IMR-90 (cell line): Measurements from ENCODE around the gene PISD. TPM values are rescaled to one million over a fixed set of nuclear protein-coding genes. Genes with fewer than 3 reads are reported as not detected.

Experiments
- ATAC-seq: fragments of 200-7000 bp; cut with Tn5 transposase; 2 replicates; pipeline ENCODE4 v1.9.1; 2020; ENCODE audit warnings: low read depth, mild to moderate bottlenecking, moderate library complexity
- BruUV-seq: library from RNA; stranded (reverse); fragments of 400-500 nt; replicated peaks from 2 replicates; lab custom pipeline; 2021; lab: Mats Ljungman, UMichigan
- CTCF ChIA-PET: fragments of 300-600 bp; formaldehyde crosslinking; extraction: SDS; loops from one replicate; lab custom pipeline; 2021; ENCODE audit warnings: antibody characterized with exemption; lab: Yijun Ruan, JAX
- POLR2A ChIA-PET: fragments of 300-600 bp; sonication (Branson Sonifier 250); formaldehyde crosslinking; loops from one replicate; lab custom pipeline; 2022; ENCODE audit warnings: antibody characterized with exemption; ENCODE audit not compliant: unreplicated experiment; lab: Charles Lee
- DNase-seq: peaks from one replicate; pipeline ENCODE4 v3.0.0; 2013
- H2AFZ ChIP-seq: replicated peaks from 2 replicates; pipeline ENCODE3; 2013; ENCODE audit warnings: low read length, mild to moderate bottlenecking; ENCODE audit not compliant: poor library complexity
- H2AK5ac ChIP-seq: 2 replicates; pipeline ENCODE4 v1.6.1; 2013; ENCODE audit warnings: low read depth, low read length, inconsistent platforms
- H2AK9ac ChIP-seq: replicated peaks from 2 replicates; pipeline ENCODE3; 2013; ENCODE audit warnings: mild to moderate bottlenecking, low read depth, low read length, moderate library complexity; ENCODE audit not compliant: poor library complexity
- H2BK120ac ChIP-seq: 2 replicates; pipeline ENCODE4 v1.6.1; 2013; ENCODE audit warnings: low read depth, low read length, inconsistent platforms
- H2BK15ac ChIP-seq: 3 replicates; pipeline ENCODE4 v1.6.1; 2013; ENCODE audit warnings: low read depth, low read length, inconsistent platforms
- H2BK20ac ChIP-seq: 2 replicates; pipeline ENCODE4 v1.6.1; 2013; ENCODE audit warnings: low read depth, mild to moderate bottlenecking, inconsistent platforms, low read length, moderate library complexity
- H2BK5ac ChIP-seq: 2 replicates; pipeline ENCODE4 v1.6.1; 2013; ENCODE audit warnings: mild to moderate bottlenecking, low read depth, low read length, inconsistent platforms; ENCODE audit not compliant: poor library complexity, severe bottlenecking
- H3K14ac ChIP-seq: replicated peaks from 2 replicates; pipeline ENCODE4 v1.6.1; 2013; ENCODE audit warnings: low read depth, low read length, inconsistent platforms
- H3K18ac ChIP-seq: 2 replicates; pipeline ENCODE4 v1.6.1; 2013; ENCODE audit warnings: low read depth, low read length, control low read depth
- H3K23ac ChIP-seq: 2 replicates; pipeline ENCODE4 v1.6.1; 2013; ENCODE audit warnings: low read depth, low read length, inconsistent platforms
- H3K27ac ChIP-seq: 2 replicates; pipeline ENCODE4 v1.5.1; 2013; ENCODE audit warnings: mild to moderate bottlenecking, control low read depth, low read length; ENCODE audit not compliant: insufficient read depth
- H3K27me3 ChIP-seq: 2 replicates; pipeline ENCODE4 v1.6.1; 2013; ENCODE audit warnings: low read length; ENCODE audit not compliant: control insufficient read depth, insufficient read depth
- H3K36me3 ChIP-seq: 2 replicates; pipeline ENCODE4 v1.6.1; 2013; ENCODE audit warnings: low read length, mixed read lengths; ENCODE audit not compliant: control insufficient read depth, insufficient read depth
- H3K4ac ChIP-seq: 2 replicates; pipeline ENCODE4 v1.6.1; 2013; ENCODE audit warnings: low read depth, low read length, inconsistent platforms
- H3K4me1 ChIP-seq: 2 replicates; pipeline ENCODE4 v1.6.1; 2013; ENCODE audit warnings: low read length, mixed read lengths; ENCODE audit not compliant: control insufficient read depth, insufficient read depth
- H3K4me2 ChIP-seq: 2 replicates; pipeline ENCODE4 v1.6.1; 2013; ENCODE audit warnings: low read depth, mild to moderate bottlenecking, control low read depth, low read length, moderate library complexity
- H3K4me3 ChIP-seq: 2 replicates; pipeline ENCODE4 v1.5.1; 2013; ENCODE audit warnings: low read depth, mild to moderate bottlenecking, control low read depth, low read length, moderate library complexity; ENCODE audit not compliant: insufficient read depth
- H3K56ac ChIP-seq: 2 replicates; pipeline ENCODE4 v1.6.1; 2013; ENCODE audit warnings: low read length, inconsistent platforms; ENCODE audit not compliant: insufficient read depth; ENCODE audit errors: extremely low read depth
- H3K79me1 ChIP-seq, 2 experiments: 2 replicates each; pipeline ENCODE4 v1.6.1; 2013; ENCODE audit warnings: low read length in 2 of 2, inconsistent platforms in 1 of 2, low read depth in 1 of 2
- H3K9ac ChIP-seq: 2 replicates; pipeline ENCODE4 v1.6.1; 2013; ENCODE audit warnings: low read depth, low read length, control low read depth
- H3K9me1 ChIP-seq: 2 replicates; pipeline ENCODE4 v1.6.1; 2013; ENCODE audit warnings: low read length, inconsistent platforms; ENCODE audit not compliant: insufficient read depth
- H3K9me3 ChIP-seq: 2 replicates; pipeline ENCODE4 v1.6.1; 2013; ENCODE audit warnings: low read length; ENCODE audit not compliant: control insufficient read depth, insufficient read depth
- H4K20me1 ChIP-seq: 2 replicates; pipeline ENCODE4 v1.6.1; 2013; ENCODE audit warnings: low read length, inconsistent platforms; ENCODE audit not compliant: insufficient read depth
- H4K5ac ChIP-seq: 2 replicates; pipeline ENCODE4 v1.6.1; 2013; ENCODE audit warnings: mild to moderate bottlenecking, low read depth, low read length, control low read depth
- H4K8ac ChIP-seq, 2 experiments: 2 replicates each; pipeline ENCODE4 v1.6.1; 2013; ENCODE audit warnings: low read depth in 2 of 2, low read length in 2 of 2, control low read depth in 1 of 2, inconsistent platforms in 1 of 2
- H4K91ac ChIP-seq: 2 replicates; pipeline ENCODE4 v1.6.1; 2013; ENCODE audit warnings: low read depth, low read length, inconsistent platforms; ENCODE audit not compliant: insufficient read depth
- FOS ChIP-seq: fragments of 150-350 bp; IDR thresholded peaks from 2 replicates; pipeline ENCODE4 v1.6.1; 2016; ENCODE audit warnings: low read depth, low read length
- WGBS, 2 experiments: methylation state at CpG; one replicate each; pipeline versions ENCODE4 v1.1.5 to v1.1.7; 2013; ENCODE audit warnings: missing lambda C conversion rate in 2 of 2; ENCODE audit not compliant: insufficient read length in 1 of 2; ENCODE audit errors: extremely low coverage in 2 of 2; 5-methylcytosine and 5-hydroxymethylcytosine counted together
- dilution Hi-C: fragments of 300-500 bp; cut with HindIII; formaldehyde crosslinking; loops from one replicate; pipeline ENCODE4 v1.14.3; 2018; ENCODE audit warnings: low sequenced_read_pairs; ENCODE audit not compliant: unreplicated experiment
- in situ Hi-C: fragments of 300-500 bp; cut with MboI; formaldehyde crosslinking; loops from 3 replicates; pipeline ENCODE4 v1.14.3; 2019; ENCODE audit warnings: low sequenced_read_pairs, inconsistent platforms, mixed read lengths
- intact Hi-C: fragments of 100-400 bp; cut with micrococcal nuclease; formaldehyde crosslinking; loops from 2 replicates; pipeline ENCODE4 v1.10.0; 2022
- polyA plus RNA-seq, 3 experiments: library from polyadenylated mRNA; depleted of rRNA; stranded (reverse); fragments of >200 nt; gene quantifications; 2 replicates each; pipeline ENCODE4 v1.2.3, GENCODE V29; 2012; ENCODE audit warnings: low replicate concordance in 1 of 3
- total RNA-seq: library from RNA; depleted of rRNA; stranded (reverse); fragments of >200 nt; gene quantifications from 2 replicates; pipeline ENCODE4 v1.2.3, GENCODE V29; 2012

The PISD gene
- total and polyA plus RNA-seq, 2 of the 4 experiments (the other 2 are of a cell fraction), result 34.1 to 48.8 TPM

- Histone ChIP-seq H2AFZ (no peak overlapping the region), H3K4me3 (no peak overlapping the region), H3K36me3 (peaks cover 4% of the 10 kb centered on the region), H2BK20ac (peak overlapping the region; percentile 91), H2BK120ac (peak overlapping the region; percentile 95), H4K20me1 (no peaks in the 10 kb centered on the region), H4K5ac (peak overlapping the region; percentile 94), H4K8ac (peak overlapping the region; percentile 36 to 80), H3K27ac (peak overlapping the region; percentile 75; the same call in 1 of the 2 replicates), H3K4ac (peak overlapping the region; percentile 90), H3K79me1 (peaks cover 0 to 3% of the 10 kb centered on the region in 2 experiments; a peak in 1 of 4 replicates), H4K91ac (peak overlapping the region; percentile 89), H2BK15ac (peak overlapping the region; percentile 64; the same call in 1 of the 3 replicates), H3K4me1 (peaks cover 25% of the 10 kb centered on the region), H3K9ac (no peak overlapping the region; the same call in 1 of the 2 replicates), H3K18ac (peak overlapping the region; percentile 97), H3K23ac (peak overlapping the region; percentile 61), H3K9me1 (peaks cover 15% of the 10 kb centered on the region), H2AK9ac (no peak overlapping the region), H3K4me2 (0 out of 2 replicates have a peak overlapping the region, but pooled peaks have one; percentile 29), H3K9me3 (no peaks in the 10 kb centered on the region), H2BK5ac (peak overlapping the region; percentile 97), H3K56ac (peak overlapping the region; percentile 68; the same call in 1 of the 2 replicates), H3K14ac (peak overlapping the region; percentile 77), H2AK5ac (peak overlapping the region; percentile 84; the same call in 1 of the 2 replicates), H3K27me3 (no peaks in the 10 kb centered on the region)
- DNase-seq (no peak), ATAC-seq (no peak)
- POLR2A ChIA-PET, result no interaction called here
- in situ Hi-C loops, result no loop called here
- intact Hi-C loops, result no loop called here
- no peak for TF ChIP-seq FOS
- dilution Hi-C loops, result no loop called here
- CTCF ChIA-PET, result interaction anchor here (0.6 kb wide), 1 partner anchor 43 kb away, joined by 8 read pairs; no protein-coding TSS in a partner anchor
- BruUV-seq, result no TSS peak
- 100% methylated on average over 3 of the region's 5 CpGs; no CpG with 5 or more reads in 1 of the 2 experiments for WGBS, 2 experiments
These were observed 77.2 kb downstream of the PISD start for GRCh38 chr22:31584804-31585160.
